Posterior cingulate gyrus (tissue), 11 donors: Measurements from ENCODE around the gene SEMA3D.

Experiments used
- DNase-seq, 10 donors: peaks; one replicate each; pipeline versions ENCODE4 v3.0.0 to v3.0.0-alpha.2; 2020 to 2021; ENCODE audit warnings: mixed read lengths in 3 of 10
- intact Hi-C: fragments of 100-400 bp; cut with DNase I; formaldehyde crosslinking; loops from one replicate; pipeline ENCODE4 v1.15.1; 2023

Gene SEMA3D

GRCh38 chr7:85185424-85186082, 1.3 kb downstream of the SEMA3D start:
- intact Hi-C loops = loop anchor here (2.0 to 10.0 kb wide), 3 partner anchors 143 to 369 kb away; no protein-coding TSS in a partner anchor
- peak in 9 of 10 donors; percentile 19 to 90 (median 43) for DNase-seq

- DNase-seq = peak in 6 of 10 donors; percentile 7 to 79 (median 40)
- intact Hi-C loops = loop anchor here (5.0 to 10.0 kb wide), 2 partner anchors 143 to 280 kb away; no protein-coding TSS in a partner anchor
Measured at GRCh38 chr7:85184599-85185423, 2.0 kb downstream of the SEMA3D start.

DNA sequence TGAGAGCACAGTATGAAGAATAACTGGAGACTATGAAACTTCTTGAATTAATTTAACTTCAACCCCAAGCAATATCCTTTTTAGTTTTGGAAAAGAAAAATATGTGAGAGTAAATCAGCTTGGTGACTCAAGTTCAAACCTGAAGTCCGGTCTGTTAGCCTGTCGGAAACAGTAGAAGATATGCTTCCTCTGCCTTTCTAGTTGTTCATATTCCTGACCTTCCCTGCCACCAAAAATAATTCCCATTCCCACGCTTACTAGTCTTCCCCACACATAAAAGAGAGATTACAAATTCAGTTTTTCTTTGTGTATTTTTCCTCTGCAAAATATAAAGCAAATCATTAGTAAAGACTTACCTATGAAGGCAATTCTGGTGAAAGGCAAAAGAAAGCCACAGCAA, 3.6 kb downstream of the SEMA3D start:
- no peak for DNase-seq
- intact Hi-C loops = loop anchor here (10.0 kb wide), 1 partner anchor 282 kb away; no protein-coding TSS in a partner anchor

DNA sequence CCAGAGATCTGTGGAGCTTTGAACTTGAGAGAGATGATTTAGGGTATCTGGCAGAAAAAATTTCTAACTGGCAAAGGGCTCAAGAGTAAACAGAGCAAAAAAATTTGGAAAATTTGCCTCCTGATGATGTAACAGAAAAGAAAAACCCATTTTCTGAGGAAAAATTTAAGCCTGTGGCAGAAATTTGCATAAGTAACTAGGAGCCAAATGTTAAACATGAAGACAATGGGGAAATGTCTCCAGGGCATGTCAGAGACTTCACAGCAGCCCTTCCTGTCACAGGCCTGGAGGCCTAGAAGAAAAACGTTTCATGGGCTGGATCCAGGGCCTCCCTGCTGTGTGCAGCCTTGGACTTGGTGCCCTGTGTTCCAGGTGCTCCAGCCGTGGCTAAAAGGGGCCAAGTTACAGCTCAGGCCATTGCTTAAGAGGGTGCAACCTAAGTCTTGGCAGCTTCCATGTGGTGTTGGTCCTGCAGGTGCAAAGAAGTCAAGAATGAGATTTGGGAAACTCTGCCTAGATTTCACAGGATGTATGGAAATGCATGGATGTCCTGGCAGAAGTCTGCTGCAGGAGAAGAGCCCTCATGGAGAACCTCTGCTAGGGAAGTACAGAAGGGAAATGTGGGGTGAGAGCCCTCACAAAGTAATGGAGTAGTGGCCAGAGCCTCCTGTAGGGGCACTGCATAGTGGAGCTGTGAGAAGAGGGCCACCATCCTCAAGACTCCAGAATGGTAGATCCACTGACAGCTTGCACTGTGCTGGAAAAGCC, 8.1 kb downstream of the SEMA3D start:
- intact Hi-C loops = no loop called here
- DNase-seq = peak in 1 of 10 donors; percentile 40

- intact Hi-C loops = no loop called here
- DNase-seq = no peak
Measured at GRCh38 chr7:85177316-85177715, 9.5 kb downstream of the SEMA3D start.

- intact Hi-C loops = no loop called here
- no peak for DNase-seq
Measured at GRCh38 chr7:85176197-85176596, 10.7 kb downstream of the SEMA3D start.

DNA sequence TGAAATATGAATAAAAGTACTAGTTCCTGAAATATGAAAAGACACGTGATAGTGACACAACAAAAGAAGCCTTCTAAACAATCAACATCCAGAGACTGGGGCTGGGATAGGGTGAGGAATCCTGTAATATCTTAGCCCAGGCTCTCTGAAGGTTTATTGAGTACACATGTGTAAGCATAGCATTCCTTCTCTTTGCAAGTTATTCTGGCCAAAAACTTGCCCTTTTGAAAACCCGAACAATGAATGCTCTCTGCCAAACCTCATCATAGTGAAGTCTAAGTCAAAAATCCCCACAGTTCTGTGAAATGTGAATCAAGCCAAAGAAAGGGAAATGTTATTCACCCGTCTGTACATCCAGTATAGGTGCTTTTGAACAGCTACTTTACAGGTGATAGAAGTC, 11.6 kb downstream of the SEMA3D start:
- intact Hi-C loops = no loop called here
- no peak for DNase-seq

DNA sequence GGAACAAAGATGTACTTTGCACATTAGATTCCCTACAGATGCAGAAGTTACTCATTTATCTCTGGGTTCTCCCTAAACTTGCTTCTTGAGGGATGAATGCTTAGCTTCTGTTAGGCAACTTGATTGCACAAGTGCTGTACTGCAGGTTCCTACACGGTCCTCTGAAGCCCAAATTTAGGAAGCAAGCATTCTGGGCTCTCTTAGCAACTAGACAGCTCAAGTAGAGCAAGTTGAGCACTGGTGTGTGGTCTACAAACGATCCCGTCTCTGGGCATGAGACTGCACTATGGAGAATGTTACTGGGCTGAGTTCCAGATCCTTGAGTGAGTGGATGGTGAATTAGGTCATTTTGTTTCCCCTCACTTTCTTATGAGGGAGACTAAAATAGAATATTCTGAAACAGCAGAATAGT, 14.3 kb downstream of the SEMA3D start:
- no peak for DNase-seq

DNA sequence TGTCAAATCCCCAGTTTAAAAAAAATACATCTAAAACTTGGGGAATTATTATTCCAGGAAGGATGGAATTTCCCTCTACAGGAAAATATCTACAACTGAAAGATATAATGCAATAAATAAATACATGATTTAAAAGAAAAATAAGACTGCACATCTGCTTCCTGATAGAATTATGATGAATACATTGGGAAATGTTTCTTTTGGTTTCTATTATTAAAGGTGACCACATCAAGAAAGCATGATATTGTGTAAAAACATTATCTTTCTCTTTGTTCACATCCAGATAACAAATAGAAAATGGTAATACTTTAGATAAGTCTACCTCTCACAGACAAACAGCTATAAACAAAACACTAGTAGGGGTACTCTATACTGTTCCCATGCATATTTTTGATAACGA, 19.2 kb downstream of the SEMA3D start:
- DNase-seq = no peak
- intact Hi-C loops = no loop called here

More for the DNA sequence above, 14.3 kb downstream of the SEMA3D start:
- intact Hi-C loops = no loop called here

DNA sequence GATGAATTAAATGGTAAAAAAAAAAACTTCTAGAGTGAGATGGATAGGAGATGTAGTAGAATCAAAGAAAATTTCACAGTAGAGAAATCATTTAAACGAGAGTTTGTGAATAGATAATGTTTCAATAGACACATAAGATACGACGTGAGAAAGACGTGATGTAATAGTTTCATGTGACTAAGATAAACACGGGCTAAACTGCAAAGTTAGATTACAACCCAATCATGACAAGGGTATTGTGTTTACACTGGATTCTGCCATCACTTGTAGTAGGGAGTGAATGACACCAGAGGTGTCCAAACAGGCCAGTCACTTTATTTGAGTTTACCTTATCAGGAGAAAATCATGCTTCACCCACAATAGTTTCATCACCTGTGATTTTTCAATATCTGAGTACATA, 21.6 kb downstream of the SEMA3D start:
- DNase-seq = no peak
- intact Hi-C loops = no loop called here

- DNase-seq = no peak
- intact Hi-C loops = no loop called here
Measured at GRCh38 chr7:85164376-85164775, 22.5 kb downstream of the SEMA3D start.

- DNase-seq = no peak
- intact Hi-C loops = no loop called here
Measured at GRCh38 chr7:85162721-85163120, 24.1 kb downstream of the SEMA3D start.

DNA sequence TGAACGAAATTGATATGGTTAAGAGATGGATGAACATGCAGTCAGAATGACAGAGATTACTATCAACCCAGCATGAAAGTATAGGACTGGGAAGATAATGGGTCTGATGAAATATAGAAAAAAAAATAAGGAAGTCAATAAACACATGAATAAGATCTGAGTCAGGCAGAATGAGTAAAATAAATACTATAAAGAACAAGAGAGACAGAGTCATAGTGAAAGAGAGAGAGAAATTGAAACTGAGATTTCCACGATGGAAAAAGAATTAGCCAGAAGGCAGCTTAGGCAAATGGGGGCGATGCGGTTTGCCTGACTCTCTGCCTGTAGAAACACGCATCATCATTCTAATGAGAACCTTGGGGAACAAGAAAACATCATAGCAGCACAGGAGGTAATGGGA, 26.6 kb downstream of the SEMA3D start:
- DNase-seq = no peak
- intact Hi-C loops = no loop called here

DNA sequence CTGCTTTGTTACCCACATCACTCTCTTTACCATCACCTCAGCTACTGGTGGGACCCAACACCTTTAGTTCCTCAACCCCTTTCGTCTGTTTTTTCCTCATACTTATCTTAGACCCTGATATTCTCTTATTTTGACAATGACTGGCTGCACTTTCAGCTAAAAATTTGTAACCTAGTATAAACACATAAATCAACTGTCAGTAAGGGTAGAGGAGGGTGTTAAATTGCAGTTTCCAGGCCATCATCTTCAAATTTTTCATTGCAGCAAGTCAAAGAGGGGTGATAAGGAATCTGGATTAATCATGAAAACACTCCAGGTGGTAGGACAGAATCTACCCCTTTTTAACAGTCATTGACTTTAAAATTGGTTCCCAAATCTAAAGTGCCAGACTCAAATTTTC, 27.9 kb downstream of the SEMA3D start:
- no peak for DNase-seq
- intact Hi-C loops = no loop called here

DNA sequence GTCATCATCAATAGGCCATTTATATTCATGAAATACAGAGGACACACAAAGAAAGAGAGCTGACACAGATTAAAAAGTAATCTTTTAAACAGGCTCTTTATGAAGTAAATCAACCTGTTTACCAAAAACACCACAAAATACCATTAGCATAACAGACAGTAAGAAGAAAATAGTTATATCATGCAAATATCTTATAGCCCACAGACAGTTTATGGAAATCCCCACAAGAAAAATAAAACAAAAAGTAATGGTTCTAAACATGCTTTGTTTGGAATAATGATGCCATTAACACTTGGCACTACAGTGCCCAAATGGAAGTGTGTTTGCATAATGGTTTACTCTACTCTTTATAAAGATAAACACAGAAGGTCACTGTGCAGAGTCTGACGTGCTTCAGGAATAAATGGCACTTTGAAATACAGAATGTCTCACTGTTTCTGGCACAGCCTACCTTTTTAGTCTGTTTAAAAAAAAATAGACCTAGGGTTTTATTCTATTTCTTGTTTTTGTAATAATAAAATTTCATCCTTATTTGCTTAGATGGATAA, 30.1 kb downstream of the SEMA3D start:
- intact Hi-C loops = no loop called here

DNA sequence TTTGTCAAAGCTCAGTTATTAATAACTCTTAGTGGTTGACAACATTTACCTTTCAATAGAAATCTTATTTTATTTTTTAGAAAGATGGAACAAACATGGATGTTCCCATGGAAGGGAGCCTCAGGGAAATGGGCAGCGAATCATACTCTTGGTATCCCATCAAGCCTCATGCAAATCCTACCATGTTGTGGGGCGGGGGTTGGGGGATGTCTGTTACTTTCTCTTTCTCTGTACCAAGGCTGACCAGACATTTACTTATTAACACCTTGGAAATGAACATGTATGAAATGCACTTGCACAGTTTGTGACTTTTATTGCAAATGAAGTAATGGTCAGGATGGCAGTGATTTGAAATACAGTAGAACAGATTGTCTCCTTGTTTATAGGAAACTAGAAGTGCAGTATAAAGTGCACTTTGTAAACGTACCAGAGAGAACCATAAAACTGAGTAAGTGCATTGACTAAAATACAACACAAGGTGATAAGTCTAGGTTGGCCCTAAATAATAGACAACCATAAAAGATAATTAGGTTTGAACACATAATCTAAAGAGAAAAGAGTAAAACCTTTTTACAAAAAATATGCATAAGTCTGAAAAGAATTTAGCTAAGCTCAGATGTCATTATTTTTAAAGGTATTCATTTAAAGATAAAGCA, 32.4 kb downstream of the SEMA3D start:
- DNase-seq = no peak
- intact Hi-C loops = no loop called here

More for the DNA sequence above, 30.1 kb downstream of the SEMA3D start:
- no peak for DNase-seq

GRCh38 chr7:85153715-85154114, 33.1 kb downstream of the SEMA3D start:
- no peak for DNase-seq
- intact Hi-C loops = no loop called here

DNA sequence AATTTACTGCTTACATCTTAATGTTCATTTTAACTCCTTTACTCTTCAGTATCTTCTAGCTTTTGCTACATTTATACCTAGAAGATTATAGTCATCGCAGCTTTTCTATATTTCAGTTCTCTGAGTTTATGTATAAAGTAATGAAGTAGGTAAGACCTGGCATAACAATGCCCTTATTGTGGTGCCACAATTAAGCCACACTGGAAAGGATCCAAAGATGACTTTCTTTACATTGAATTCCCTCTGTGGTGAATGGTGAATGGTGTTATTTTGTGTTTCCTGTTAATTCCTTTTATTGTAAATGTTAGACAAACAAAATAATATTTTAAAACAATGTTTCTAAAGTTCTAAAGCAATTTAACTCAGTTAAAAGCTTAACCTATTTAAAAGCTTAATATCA, 36.2 kb downstream of the SEMA3D start:
- intact Hi-C loops = no loop called here
- DNase-seq = no peak

DNA sequence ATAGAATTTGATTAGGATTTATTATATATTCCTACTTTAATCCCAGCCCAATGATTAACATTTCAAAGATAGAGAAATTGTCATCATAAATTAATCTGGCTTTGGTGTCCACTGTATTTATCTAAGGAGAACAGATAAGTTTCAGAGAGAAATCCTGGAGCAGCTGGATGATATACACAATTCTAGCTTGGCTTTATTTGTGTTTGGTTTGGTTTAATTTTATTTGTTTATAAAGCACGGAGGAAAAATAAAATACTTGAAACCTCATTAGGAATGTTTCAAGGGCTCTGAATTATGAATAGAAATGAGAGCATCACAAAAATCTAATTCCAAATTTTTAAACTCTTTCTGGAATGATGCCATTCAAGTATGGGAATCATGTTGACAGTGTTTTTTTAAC, 42.1 kb downstream of the SEMA3D start:
- intact Hi-C loops = no loop called here
- DNase-seq = no peak

GRCh38 chr7:85135977-85136376, 50.9 kb downstream of the SEMA3D start:
- intact Hi-C loops = no loop called here
- DNase-seq = no peak
